Measurements from ENCODE around the gene BOLA2B.

The BOLA2B gene

DNA sequence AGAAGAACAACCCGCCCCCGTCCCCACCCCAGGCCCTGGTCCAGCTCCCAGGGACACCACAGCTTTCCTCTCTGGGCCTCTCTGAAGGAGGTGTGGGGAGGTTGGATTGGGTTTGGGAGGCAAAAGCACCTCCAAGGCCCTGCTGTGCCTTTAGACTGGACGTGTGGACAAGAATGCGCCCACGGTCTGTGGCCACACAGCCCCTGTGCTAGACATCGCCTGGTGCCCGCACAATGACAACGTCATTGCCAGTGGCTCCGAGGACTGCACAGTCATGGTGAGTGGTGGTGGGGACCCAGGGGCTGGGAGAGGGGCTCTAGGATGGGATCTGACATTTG, 7.1 kb downstream of the BOLA2B start:
- Histone ChIP-seq H2AK5ac (ENCODE audit: low read length, severe bottlenecking) (no peak overlapping the region), H2BK5ac (ENCODE audit: low read depth, low read length, poor library complexity, severe bottlenecking) (no peak overlapping the region), H4K8ac (ENCODE audit: low read length) (no peak overlapping the region), H3K4me2 (ENCODE audit: low read length, poor library complexity, severe bottlenecking) (no peak overlapping the region), H3K27ac (ENCODE audit: low read length, poor library complexity, severe bottlenecking) (no peak overlapping the region), H3K27me3 (ENCODE audit: control insufficient read depth in 1 of 2, insufficient read depth in 1 of 2, low read length in 2 of 2) (peaks cover 0 to 9% of the 10 kb centered on the region in 2 experiments), H3K36me3 (ENCODE audit: control insufficient read depth in 1 of 2, insufficient read depth in 2 of 2, low read depth in 1 of 2, low read length in 2 of 2) (peaks cover 0 to 22% of the 10 kb centered on the region in 2 experiments), H3K9ac (ENCODE audit: low read length) (no peak overlapping the region), H3K4me3 (ENCODE audit: insufficient read depth in 1 of 2, low read depth in 1 of 2, low read length in 2 of 2) (no peak overlapping the region), H3K79me1 (replicated peaks; ENCODE audit: low read length, poor library complexity, severe bottlenecking) (peaks cover 11% of the 10 kb centered on the region), H3K14ac (ENCODE audit: low read length in 2 of 2) (no peak overlapping the region), H3K9me3 (ENCODE audit: control insufficient read depth, low read length) (no peaks in the 10 kb centered on the region), H3K23ac (ENCODE audit: low read length in 2 of 2) (no peak overlapping the region), H2BK15ac (ENCODE audit: low read depth, poor library complexity, severe bottlenecking) (no peak overlapping the region), H2AFZ (ENCODE audit: low read depth, low read length) (no peak overlapping the region), H2BK120ac (ENCODE audit: low read depth, low read length) (no peak overlapping the region), H3K4me1 (ENCODE audit: control insufficient read depth, insufficient read depth, low read depth, low read length) (peaks cover 28% of the 10 kb centered on the region), H2BK12ac (ENCODE audit: low read length in 2 of 2) (no peak overlapping the region), H4K91ac (ENCODE audit: low read length) (no peak overlapping the region), H3K4ac (ENCODE audit: low read depth in 1 of 2, low read length in 2 of 2) (no peak overlapping the region), H3K18ac (ENCODE audit: low read depth in 1 of 2, low read length in 2 of 2) (no peak overlapping the region)
- DNase-seq = no peak
- 96% methylated on average over 7 of the region's 9 CpGs for WGBS

DNA sequence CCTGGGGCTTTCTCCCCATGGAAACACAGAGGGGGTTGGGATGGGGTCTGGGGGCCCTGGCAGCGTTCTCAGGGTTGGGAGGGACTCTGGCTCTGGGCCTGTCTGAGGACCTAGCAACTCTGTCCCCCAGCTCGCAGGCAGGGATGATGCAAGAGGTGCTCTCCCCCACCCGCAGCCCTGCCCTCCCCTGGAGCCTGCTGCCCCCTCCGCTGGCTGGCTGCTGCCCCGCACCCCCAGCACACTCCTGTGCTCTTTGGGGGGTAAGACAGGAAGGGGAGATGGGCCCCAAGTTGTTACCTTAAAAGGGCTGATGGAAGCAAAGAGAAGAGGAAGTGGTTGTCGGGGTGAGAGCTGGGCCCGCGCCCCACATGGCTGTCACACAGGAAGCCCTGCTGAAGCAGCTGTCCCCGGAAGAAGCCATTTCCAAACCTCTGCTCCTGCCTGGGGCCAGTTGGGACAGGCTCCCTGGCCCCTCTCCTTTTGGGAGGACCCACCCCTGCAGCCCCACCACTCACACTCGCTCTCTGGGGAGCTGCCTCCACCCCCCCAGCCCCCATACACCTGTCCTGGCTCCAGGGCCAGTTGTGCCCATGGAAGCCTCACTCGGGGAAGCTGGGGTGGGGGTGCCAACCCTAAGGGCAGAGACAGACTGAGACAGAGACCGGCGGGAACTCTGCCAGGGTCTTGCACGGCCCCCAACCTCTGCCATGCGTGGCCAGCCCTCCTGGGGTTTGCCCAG, 7.6 kb downstream of the BOLA2B start:
- 85% methylated on average over 14 of the region's 15 CpGs for WGBS
- Histone ChIP-seq H3K9me3 (ENCODE audit: control insufficient read depth, low read length) (no peaks in the 10 kb centered on the region), H3K27me3 (ENCODE audit: control insufficient read depth in 1 of 2, insufficient read depth in 1 of 2, low read length in 2 of 2) (peaks cover 0 to 9% of the 10 kb centered on the region in 2 experiments), H3K9ac (ENCODE audit: low read length) (no peak overlapping the region), H2AFZ (ENCODE audit: low read depth, low read length) (no peak overlapping the region), H3K4me3 (ENCODE audit: insufficient read depth in 1 of 2, low read depth in 1 of 2, low read length in 2 of 2) (no peak overlapping the region), H3K23ac (ENCODE audit: low read length in 2 of 2) (no peak overlapping the region), H3K18ac (ENCODE audit: low read depth in 1 of 2, low read length in 2 of 2) (no peak overlapping the region), H3K14ac (ENCODE audit: low read length in 2 of 2) (no peak overlapping the region), H3K4me2 (ENCODE audit: low read length, poor library complexity, severe bottlenecking) (no peak overlapping the region), H2BK12ac (ENCODE audit: low read length in 2 of 2) (no peak overlapping the region), H2BK120ac (ENCODE audit: low read depth, low read length) (no peak overlapping the region), H2BK15ac (ENCODE audit: low read depth, poor library complexity, severe bottlenecking) (no peak overlapping the region), H2AK5ac (ENCODE audit: low read length, severe bottlenecking) (no peak overlapping the region), H3K79me1 (replicated peaks; ENCODE audit: low read length, poor library complexity, severe bottlenecking) (peaks cover 11% of the 10 kb centered on the region), H3K27ac (ENCODE audit: low read length, poor library complexity, severe bottlenecking) (no peak overlapping the region), H4K91ac (ENCODE audit: low read length) (no peak overlapping the region), H3K4ac (ENCODE audit: low read depth in 1 of 2, low read length in 2 of 2) (no peak overlapping the region), H3K36me3 (ENCODE audit: control insufficient read depth in 1 of 2, insufficient read depth in 2 of 2, low read depth in 1 of 2, low read length in 2 of 2) (peaks cover 0 to 22% of the 10 kb centered on the region in 2 experiments), H4K8ac (ENCODE audit: low read length) (no peak overlapping the region), H3K4me1 (ENCODE audit: control insufficient read depth, insufficient read depth, low read depth, low read length) (peaks cover 28% of the 10 kb centered on the region), H2BK5ac (ENCODE audit: low read depth, low read length, poor library complexity, severe bottlenecking) (no peak overlapping the region)
- DNase-seq = no peak

DNA sequence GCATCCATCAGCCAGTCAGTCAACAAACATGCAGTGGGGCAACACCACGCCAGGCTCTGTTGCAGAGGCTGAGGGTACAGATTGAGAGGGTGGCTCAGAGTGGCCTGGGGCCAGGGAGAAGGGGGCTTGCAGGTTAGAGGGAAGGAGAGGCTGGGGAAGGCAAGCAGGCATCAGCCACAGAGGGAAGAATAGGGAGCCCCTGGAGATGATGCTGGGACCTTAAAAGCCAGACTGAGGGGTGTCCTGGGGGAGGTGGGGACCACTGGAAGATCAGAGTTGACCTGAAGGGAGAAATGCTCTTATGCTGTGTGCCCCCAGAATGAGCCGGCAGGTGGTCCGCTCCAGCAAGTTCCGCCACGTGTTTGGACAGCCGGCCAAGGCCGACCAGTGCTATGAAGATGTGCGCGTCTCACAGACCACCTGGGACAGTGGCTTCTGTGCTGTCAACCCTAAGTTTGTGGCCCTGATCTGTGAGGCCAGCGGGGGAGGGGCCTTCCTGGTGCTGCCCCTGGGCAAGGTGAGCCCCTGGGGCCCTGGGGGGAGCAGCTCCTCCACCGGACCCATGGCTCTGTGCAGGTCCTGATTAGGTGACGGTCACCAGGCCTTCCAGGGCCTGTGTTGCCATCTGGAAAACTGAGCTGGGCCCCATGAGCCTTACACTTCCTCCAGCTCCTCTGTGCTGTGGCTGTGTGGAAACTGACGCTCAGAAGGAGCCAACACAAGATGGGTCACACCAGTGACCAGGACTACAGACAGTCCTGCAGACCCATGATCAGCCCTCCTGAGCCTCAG, 8.4 kb downstream of the BOLA2B start:
- H2BK5ac ChIP-seq (ENCODE audit: low read depth, low read length, poor library complexity, severe bottlenecking) = no peak overlapping the region
- H3K9ac ChIP-seq (ENCODE audit: low read length) = no peak overlapping the region
- 86% methylated on average over 13 of the region's 13 CpGs for WGBS
- H3K4me3 ChIP-seq (ENCODE audit: insufficient read depth in 1 of 2, low read depth in 1 of 2, low read length in 2 of 2) = no peak overlapping the region
- no peak overlapping the region for H2BK120ac ChIP-seq (ENCODE audit: low read depth, low read length)
- peaks cover 11% of the 10 kb centered on the region for H3K79me1 ChIP-seq (replicated peaks; ENCODE audit: low read length, poor library complexity, severe bottlenecking)
- no peak overlapping the region for H3K4ac ChIP-seq (ENCODE audit: low read depth in 1 of 2, low read length in 2 of 2)
- H3K18ac ChIP-seq (ENCODE audit: low read depth in 1 of 2, low read length in 2 of 2) = no peak overlapping the region
- H3K4me2 ChIP-seq (ENCODE audit: low read length, poor library complexity, severe bottlenecking) = no peak overlapping the region
- H2AK5ac ChIP-seq (ENCODE audit: low read length, severe bottlenecking) = no peak overlapping the region
- H3K27ac ChIP-seq (ENCODE audit: low read length, poor library complexity, severe bottlenecking) = no peak overlapping the region
- DNase-seq = no peak
- H3K36me3 ChIP-seq (ENCODE audit: control insufficient read depth in 1 of 2, insufficient read depth in 2 of 2, low read depth in 1 of 2, low read length in 2 of 2) = peaks cover 0 to 22% of the 10 kb centered on the region in 2 experiments
- H3K23ac ChIP-seq (ENCODE audit: low read length in 2 of 2) = no peak overlapping the region
- H4K8ac ChIP-seq (ENCODE audit: low read length) = no peak overlapping the region
- H3K4me1 ChIP-seq (ENCODE audit: control insufficient read depth, insufficient read depth, low read depth, low read length) = peaks cover 28% of the 10 kb centered on the region
- no peak overlapping the region for H3K14ac ChIP-seq (ENCODE audit: low read length in 2 of 2)
- H3K9me3 ChIP-seq (ENCODE audit: control insufficient read depth, low read length) = no peaks in the 10 kb centered on the region
- no peak overlapping the region for H2AFZ ChIP-seq (ENCODE audit: low read depth, low read length)
- H3K27me3 ChIP-seq (ENCODE audit: control insufficient read depth in 1 of 2, insufficient read depth in 1 of 2, low read length in 2 of 2) = peaks cover 0 to 9% of the 10 kb centered on the region in 2 experiments
- H2BK15ac ChIP-seq (ENCODE audit: low read depth, poor library complexity, severe bottlenecking) = no peak overlapping the region
- H4K91ac ChIP-seq (ENCODE audit: low read length) = no peak overlapping the region
- H2BK12ac ChIP-seq (ENCODE audit: low read length in 2 of 2) = no peak overlapping the region

DNA sequence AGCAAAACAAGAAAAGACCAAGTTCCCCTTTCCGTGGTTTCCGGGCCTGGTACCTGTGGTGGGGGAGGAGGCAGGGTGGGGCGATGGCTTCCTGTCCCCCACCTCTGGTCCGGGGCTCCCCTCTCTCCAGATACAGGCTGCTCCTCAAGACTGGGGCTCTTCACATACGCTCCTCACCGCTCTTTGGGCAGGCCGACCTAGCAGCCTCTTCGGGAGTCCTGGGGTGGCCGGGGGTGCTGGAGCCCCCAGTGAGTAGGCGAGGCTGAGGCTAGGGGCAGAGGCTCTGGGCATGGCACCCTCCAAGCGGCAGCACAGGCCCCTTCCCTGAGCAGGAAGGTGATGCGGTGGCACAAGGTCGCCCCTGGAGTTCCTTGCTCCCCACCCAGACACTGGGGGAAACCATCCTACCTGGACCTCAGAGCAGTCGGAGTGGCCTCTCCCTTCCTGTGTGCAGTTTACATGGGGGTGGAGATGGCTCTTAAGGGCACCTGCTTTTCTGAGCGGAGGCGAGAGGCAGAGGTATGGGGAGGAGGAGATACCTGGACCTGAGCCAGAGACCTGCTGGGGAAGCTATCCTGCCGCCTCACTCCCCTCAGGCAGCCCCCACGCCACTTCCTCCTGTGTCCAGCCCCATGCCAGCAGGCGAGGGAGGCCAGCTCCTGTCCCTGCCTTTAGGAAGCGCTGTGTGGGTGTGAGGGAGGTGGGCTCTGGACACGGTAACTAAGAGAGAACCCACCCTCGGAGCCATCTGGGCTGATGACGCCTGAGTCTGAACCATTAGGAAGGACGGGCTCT, 9.2 kb downstream of the BOLA2B start:
- 79% methylated on average over 22 of the region's 24 CpGs for WGBS

More for the DNA sequence above, 9.2 kb downstream of the BOLA2B start:
- DNase-seq = no peak
- Histone ChIP-seq H3K4me2 (ENCODE audit: low read length, poor library complexity, severe bottlenecking) (no peak overlapping the region), H3K27ac (ENCODE audit: low read length, poor library complexity, severe bottlenecking) (no peak overlapping the region), H2BK120ac (ENCODE audit: low read depth, low read length) (no peak overlapping the region), H2BK15ac (ENCODE audit: low read depth, poor library complexity, severe bottlenecking) (no peak overlapping the region), H2AK5ac (ENCODE audit: low read length, severe bottlenecking) (no peak overlapping the region), H3K27me3 (ENCODE audit: control insufficient read depth in 1 of 2, insufficient read depth in 1 of 2, low read length in 2 of 2) (peaks cover 0 to 9% of the 10 kb centered on the region in 2 experiments), H3K79me1 (replicated peaks; ENCODE audit: low read length, poor library complexity, severe bottlenecking) (peaks cover 11% of the 10 kb centered on the region), H2BK5ac (ENCODE audit: low read depth, low read length, poor library complexity, severe bottlenecking) (no peak overlapping the region), H4K8ac (ENCODE audit: low read length) (no peak overlapping the region), H3K4me1 (ENCODE audit: control insufficient read depth, insufficient read depth, low read depth, low read length) (peaks cover 28% of the 10 kb centered on the region), H2AFZ (ENCODE audit: low read depth, low read length) (no peak overlapping the region), H3K18ac (ENCODE audit: low read depth in 1 of 2, low read length in 2 of 2) (no peak overlapping the region), H3K14ac (ENCODE audit: low read length in 2 of 2) (no peak overlapping the region), H3K9ac (ENCODE audit: low read length) (no peak overlapping the region), H2BK12ac (ENCODE audit: low read length in 2 of 2) (no peak overlapping the region), H4K91ac (ENCODE audit: low read length) (no peak overlapping the region), H3K36me3 (ENCODE audit: control insufficient read depth in 1 of 2, insufficient read depth in 2 of 2, low read depth in 1 of 2, low read length in 2 of 2) (peaks cover 0 to 22% of the 10 kb centered on the region in 2 experiments), H3K9me3 (ENCODE audit: control insufficient read depth, low read length) (no peaks in the 10 kb centered on the region), H3K23ac (ENCODE audit: low read length in 2 of 2) (no peak overlapping the region), H3K4me3 (ENCODE audit: insufficient read depth in 1 of 2, low read depth in 1 of 2, low read length in 2 of 2) (no peak overlapping the region), H3K4ac (ENCODE audit: low read depth in 1 of 2, low read length in 2 of 2) (no peak overlapping the region)

Measured in mesenchymal stem cell (in vitro differentiated cells and primary cell).